ENCODE data around the gene ADRA1B. TPM values are rescaled to one million over a fixed set of nuclear protein-coding genes. Genes with fewer than 3 reads are reported as not detected.

ADRA1B gene
- polyA plus RNA-seq, 3 donors: not detected

GRCh38 chr5:159874263-159874662, 42.0 kb upstream of the ADRA1B start:
- Histone ChIP-seq H3K36me3 (replicated peaks in 1 of 2; ENCODE audit: control insufficient read depth in 1 of 2, insufficient read depth in 2 of 2, low read length in 2 of 2) (no peaks in the 10 kb centered on the region), H3K4me1 (ENCODE audit: control insufficient read depth in 1 of 2, insufficient read depth in 2 of 2, low read length in 2 of 2) (no peaks in the 10 kb centered on the region), H3K4me2 (replicated peaks; ENCODE audit: extremely low read depth, low read length, poor library complexity, severe bottlenecking) (no peak overlapping the region), H4K20me1 (ENCODE audit: insufficient read depth, low read length) (no peaks in the 10 kb centered on the region), H2AFZ (ENCODE audit: insufficient read depth, low read depth, low read length, poor library complexity, severe bottlenecking) (no peak overlapping the region), H3K9ac (ENCODE audit: insufficient read depth, low read length, poor library complexity, severe bottlenecking) (no peak overlapping the region), H3K9me3 (replicated peaks in 1 of 2; ENCODE audit: control insufficient read depth in 1 of 2, insufficient read depth in 1 of 2, low read length in 2 of 2) (no peaks in the 10 kb centered on the region), H3K4me3 (replicated peaks in 1 of 3; ENCODE audit: low read depth in 2 of 3, low read length in 3 of 3) (no peak overlapping the region), H3K27me3 (ENCODE audit: control insufficient read depth in 2 of 2, insufficient read depth in 2 of 2, low read length in 2 of 2) (no peaks in the 10 kb centered on the region), H3K79me2 (ENCODE audit: insufficient read depth, low read length) (no peaks in the 10 kb centered on the region), H3K27ac (ENCODE audit: low read depth in 1 of 2, low read length in 2 of 2) (no peak overlapping the region)
- H3K9me3 Mint-ChIP-seq: peaks cover 0 to 2% (median 0%) of the 10 kb centered on the region in 7 donors
- intact Hi-C loops (cut with micrococcal nuclease): no loop called here
- peaks cover 9% of the 10 kb centered on the region for H3K4me1 Mint-ChIP-seq
- no peak overlapping the region for H3K4me3 Mint-ChIP-seq
- H3K36me3 Mint-ChIP-seq: no peaks in the 10 kb centered on the region
- no peak for TF ChIP-seq CTCF (IDR thresholded peaks at IDR 0.05)
- DNase-seq: no peak
- H3K27me3 Mint-ChIP-seq (ENCODE audit: low read depth in 3 of 3): peaks cover 0 to 8% (median 2%) of the 10 kb centered on the region in 3 donors
- H3K27ac Mint-ChIP-seq: no peak overlapping the region

GRCh38 chr5:159877016-159877415, 39.3 kb upstream of the ADRA1B start:
- 93% methylated on average over 8 of the region's 8 CpGs for WGBS (ENCODE audit: insufficient coverage)
- peaks cover 0 to 6% (median 0%) of the 10 kb centered on the region in 3 donors for H3K27me3 Mint-ChIP-seq (ENCODE audit: low read depth in 3 of 3)
- intact Hi-C loops (cut with micrococcal nuclease): no loop called here

More at GRCh38 chr5:159877016-159877415, 39.3 kb upstream of the ADRA1B start:
- H3K9me3 Mint-ChIP-seq: peaks cover 0 to 2% (median 0%) of the 10 kb centered on the region in 7 donors
- Histone ChIP-seq H3K9ac (ENCODE audit: insufficient read depth, low read length, poor library complexity, severe bottlenecking) (no peak overlapping the region), H3K79me2 (ENCODE audit: insufficient read depth, low read length) (no peaks in the 10 kb centered on the region), H3K27ac (ENCODE audit: low read depth in 1 of 2, low read length in 2 of 2) (no peak overlapping the region), H4K20me1 (ENCODE audit: insufficient read depth, low read length) (no peaks in the 10 kb centered on the region), H3K27me3 (ENCODE audit: control insufficient read depth in 2 of 2, insufficient read depth in 2 of 2, low read length in 2 of 2) (peaks cover 0 to 2% of the 10 kb centered on the region in 2 donors), H3K4me2 (replicated peaks; ENCODE audit: extremely low read depth, low read length, poor library complexity, severe bottlenecking) (no peak overlapping the region), H3K36me3 (replicated peaks in 1 of 2; ENCODE audit: control insufficient read depth in 1 of 2, insufficient read depth in 2 of 2, low read length in 2 of 2) (no peaks in the 10 kb centered on the region), H3K9me3 (replicated peaks in 1 of 2; ENCODE audit: control insufficient read depth in 1 of 2, insufficient read depth in 1 of 2, low read length in 2 of 2) (no peaks in the 10 kb centered on the region), H2AFZ (ENCODE audit: insufficient read depth, low read depth, low read length, poor library complexity, severe bottlenecking) (no peak overlapping the region), H3K4me3 (replicated peaks in 1 of 3; ENCODE audit: low read depth in 2 of 3, low read length in 3 of 3) (no peak overlapping the region), H3K4me1 (ENCODE audit: control insufficient read depth in 1 of 2, insufficient read depth in 2 of 2, low read length in 2 of 2) (no peaks in the 10 kb centered on the region)
- no peak overlapping the region for H3K27ac Mint-ChIP-seq
- DNase-seq: no peak
- no peak for TF ChIP-seq CTCF (IDR thresholded peaks at IDR 0.05)
- peaks cover 9% of the 10 kb centered on the region for H3K4me1 Mint-ChIP-seq
- no peaks in the 10 kb centered on the region for H3K36me3 Mint-ChIP-seq
- H3K4me3 Mint-ChIP-seq: no peak overlapping the region
